BJ (cell line): Measurements from ENCODE around the gene C1orf105. TPM values are rescaled to one million over a fixed set of nuclear protein-coding genes. Genes with fewer than 3 reads are reported as not detected.
A peak's percentile ranks its signal among the peaks of the same experiment; 100 is the strongest.

Source experiments
- CTCF ChIA-PET: fragments of 350-600 bp; formaldehyde crosslinking; extraction: SDS; loops from one replicate; lab custom pipeline; 2021; ENCODE audit warnings: antibody characterized with exemption, inconsistent platforms; lab: Yijun Ruan, JAX
- POLR2A ChIA-PET: fragments of 300-600 bp; sonication (Branson Sonifier 250); formaldehyde crosslinking; extraction: SDS; loops from one replicate; lab custom pipeline; 2021; ENCODE audit warnings: antibody characterized with exemption; lab: Charles Lee
- DNase-seq: peaks from one replicate; pipeline ENCODE4 v3.0.0-alpha.2; 2011; ENCODE audit warnings: low read depth
- H3K27me3 ChIP-seq: 2 replicates; pipeline ENCODE4 v1.6.0; 2011; ENCODE audit warnings: low read length; ENCODE audit not compliant: control insufficient read depth, insufficient read depth
- H3K36me3 ChIP-seq: 2 replicates; pipeline ENCODE4 v1.5.1; 2011; ENCODE audit warnings: low read length; ENCODE audit not compliant: control insufficient read depth, insufficient read depth
- H3K4me3 ChIP-seq: 2 replicates; pipeline ENCODE4 v1.5.1; 2011; ENCODE audit warnings: low read depth, mild to moderate bottlenecking, control low read depth, low read length
- polyA plus RNA-seq: library from polyadenylated mRNA; depleted of rRNA; stranded (reverse); fragments of >200 nt; gene quantifications from 2 replicates; pipeline ENCODE4 v1.2.3, GENCODE V29; 2011
- TF ChIP-seq, protein P1 (sequence below): IDR thresholded peaks from 2 replicates; pipeline ENCODE4 v1.5.1; 2011; ENCODE audit warnings: low read depth, mild to moderate bottlenecking, control low read depth, inconsistent platforms, low read length, moderate library complexity; ENCODE audit not compliant: insufficient read depth

C1orf105 gene
- polyA plus RNA-seq, 1 experiment: not detected

DNA sequence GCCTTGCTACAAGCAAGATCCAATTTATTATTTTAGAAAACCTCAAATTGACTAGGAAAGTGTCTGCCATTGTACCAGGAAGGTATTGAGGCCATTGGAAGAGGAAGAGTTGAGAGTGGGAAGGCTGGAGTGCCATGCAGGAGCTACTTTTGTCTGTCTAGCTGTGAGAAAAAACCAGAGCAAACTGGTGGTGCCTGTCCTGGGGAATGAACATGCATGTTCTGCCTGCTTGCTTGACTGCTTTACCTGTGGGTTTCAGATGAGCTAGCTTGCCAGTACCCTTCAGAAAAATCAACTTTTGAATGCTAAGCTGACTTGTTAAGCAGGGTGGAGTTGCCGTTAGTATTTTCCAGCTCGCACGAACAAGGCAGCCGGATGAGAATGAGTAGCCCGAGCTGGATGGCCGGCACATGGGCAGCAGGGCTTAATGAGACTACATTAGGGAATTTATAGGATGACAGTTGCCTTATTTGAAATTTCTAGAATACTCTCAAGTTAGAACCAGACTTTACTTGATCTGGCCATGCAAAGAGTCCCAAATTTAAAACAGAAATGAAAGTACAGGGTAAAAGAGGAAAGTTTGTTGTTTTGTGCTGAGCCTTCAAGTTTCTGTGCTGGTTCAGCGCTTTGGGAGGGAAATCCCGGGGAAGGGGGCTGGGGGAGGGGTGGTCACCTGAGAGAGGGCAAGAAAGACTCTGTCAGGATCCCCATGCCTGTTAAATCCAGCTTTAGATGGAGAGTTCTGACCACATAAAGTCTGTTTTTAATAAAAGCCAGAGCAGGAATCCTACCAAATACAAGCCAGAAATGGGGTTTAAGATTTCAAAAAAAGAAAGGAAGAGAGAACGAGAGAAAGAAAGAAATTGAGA lies 29.6 kb upstream of the C1orf105 start:
- no peaks in the 10 kb centered on the region for H3K36me3 ChIP-seq
- TF ChIP-seq, protein P1, sequence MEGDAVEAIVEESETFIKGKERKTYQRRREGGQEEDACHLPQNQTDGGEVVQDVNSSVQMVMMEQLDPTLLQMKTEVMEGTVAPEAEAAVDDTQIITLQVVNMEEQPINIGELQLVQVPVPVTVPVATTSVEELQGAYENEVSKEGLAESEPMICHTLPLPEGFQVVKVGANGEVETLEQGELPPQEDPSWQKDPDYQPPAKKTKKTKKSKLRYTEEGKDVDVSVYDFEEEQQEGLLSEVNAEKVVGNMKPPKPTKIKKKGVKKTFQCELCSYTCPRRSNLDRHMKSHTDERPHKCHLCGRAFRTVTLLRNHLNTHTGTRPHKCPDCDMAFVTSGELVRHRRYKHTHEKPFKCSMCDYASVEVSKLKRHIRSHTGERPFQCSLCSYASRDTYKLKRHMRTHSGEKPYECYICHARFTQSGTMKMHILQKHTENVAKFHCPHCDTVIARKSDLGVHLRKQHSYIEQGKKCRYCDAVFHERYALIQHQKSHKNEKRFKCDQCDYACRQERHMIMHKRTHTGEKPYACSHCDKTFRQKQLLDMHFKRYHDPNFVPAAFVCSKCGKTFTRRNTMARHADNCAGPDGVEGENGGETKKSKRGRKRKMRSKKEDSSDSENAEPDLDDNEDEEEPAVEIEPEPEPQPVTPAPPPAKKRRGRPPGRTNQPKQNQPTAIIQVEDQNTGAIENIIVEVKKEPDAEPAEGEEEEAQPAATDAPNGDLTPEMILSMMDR: no peak
- H3K27me3 ChIP-seq: no peaks in the 10 kb centered on the region
- CTCF ChIA-PET: interaction anchor here (1.3 to 1.6 kb wide), 2 partner anchors 9 to 31 kb away, joined by 3 to 5 read pairs; no protein-coding TSS in a partner anchor
- no peak overlapping the region; the same call in 1 of the 2 replicates for H3K4me3 ChIP-seq
- POLR2A ChIA-PET: interaction anchor here (0.5 kb wide), 1 partner anchor 394 kb away, joined by 7 read pairs; no protein-coding TSS in a partner anchor
- peak; percentile 47 for DNase-seq

DNA sequence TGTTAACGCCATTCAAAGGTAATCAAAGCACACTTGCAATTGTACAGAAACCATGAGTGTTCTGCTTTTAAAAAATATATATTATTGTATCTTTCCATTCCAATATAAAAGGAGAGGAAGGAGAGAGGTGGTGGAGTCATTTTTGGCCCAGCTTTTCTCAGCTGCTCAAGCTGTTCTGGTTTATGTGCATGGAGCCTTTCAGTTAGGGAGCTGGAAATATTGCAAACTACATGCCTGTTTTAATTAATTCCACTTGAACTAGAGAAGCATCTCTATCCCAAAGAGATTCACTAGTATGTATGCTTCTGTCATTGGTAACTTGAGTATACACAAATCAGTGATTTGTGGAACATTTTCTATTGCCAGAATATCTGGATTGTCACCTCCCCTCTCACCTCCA lies 28.5 kb upstream of the C1orf105 start:
- CTCF ChIA-PET: interaction anchor here (0.5 to 0.6 kb wide), 3 partner anchors 40 to 380 kb away, joined by 3 to 4 read pairs (median 3); no protein-coding TSS in a partner anchor
- DNase-seq: no peak
- POLR2A ChIA-PET: interaction anchor here (0.6 kb wide), 1 partner anchor 313 kb away, joined by 24 read pairs; no protein-coding TSS in a partner anchor

GRCh38 chr1:172393354-172393753 lies 27.1 kb upstream of the C1orf105 start:
- POLR2A ChIA-PET: no interaction called here
- no peak for DNase-seq
- CTCF ChIA-PET: no interaction called here
- TF ChIP-seq, protein P1: no peak
- no peak overlapping the region for H3K4me3 ChIP-seq
- no peaks in the 10 kb centered on the region for H3K27me3 ChIP-seq
- no peaks in the 10 kb centered on the region for H3K36me3 ChIP-seq

More for the DNA sequence above, 28.5 kb upstream of the C1orf105 start:
- Histone ChIP-seq H3K27me3 (no peaks in the 10 kb centered on the region), H3K4me3 (no peak overlapping the region), H3K36me3 (no peaks in the 10 kb centered on the region)
- TF ChIP-seq, protein P1: no peak

DNA sequence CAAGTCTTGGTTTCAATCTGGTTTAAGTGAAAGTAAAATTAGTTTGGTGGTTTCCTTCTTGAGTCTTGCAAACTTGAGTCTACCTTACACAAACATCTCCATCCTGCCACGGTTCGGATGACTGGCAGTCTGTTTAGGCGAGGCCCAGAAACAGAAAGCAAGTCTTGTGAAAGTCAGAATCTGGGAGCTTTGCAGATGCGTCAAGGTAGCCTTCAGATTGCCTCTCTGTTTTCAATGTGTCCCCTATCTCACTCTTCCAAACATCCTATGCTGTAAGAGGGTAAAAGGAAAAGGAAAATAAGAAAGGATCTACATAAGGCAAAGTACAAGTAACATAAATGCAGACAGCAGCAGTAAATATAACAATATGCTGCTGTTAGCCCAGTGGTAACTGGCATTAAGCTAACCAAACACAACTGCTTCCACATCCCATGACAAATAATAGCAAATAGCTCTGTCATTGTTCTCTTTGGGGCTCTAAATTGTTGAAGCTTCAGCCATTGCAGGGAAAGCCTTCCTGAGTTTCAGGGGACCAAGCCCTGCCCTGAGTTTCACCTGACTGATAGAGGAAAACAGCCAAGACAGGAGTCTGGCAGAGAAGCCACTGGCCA lies 26.2 kb upstream of the C1orf105 start:
- ChIA-PET CTCF (interaction anchor here (0.8 to 1.5 kb wide), 5 partner anchors 42 to 593 kb away, joined by 3 to 4 read pairs (median 3); no protein-coding TSS in a partner anchor), POLR2A (no interaction called here)
- H3K4me3 ChIP-seq: no peak overlapping the region
- DNase-seq: no peak
- TF ChIP-seq, protein P1: no peak
- H3K27me3 ChIP-seq: no peaks in the 10 kb centered on the region
- no peaks in the 10 kb centered on the region for H3K36me3 ChIP-seq

DNA sequence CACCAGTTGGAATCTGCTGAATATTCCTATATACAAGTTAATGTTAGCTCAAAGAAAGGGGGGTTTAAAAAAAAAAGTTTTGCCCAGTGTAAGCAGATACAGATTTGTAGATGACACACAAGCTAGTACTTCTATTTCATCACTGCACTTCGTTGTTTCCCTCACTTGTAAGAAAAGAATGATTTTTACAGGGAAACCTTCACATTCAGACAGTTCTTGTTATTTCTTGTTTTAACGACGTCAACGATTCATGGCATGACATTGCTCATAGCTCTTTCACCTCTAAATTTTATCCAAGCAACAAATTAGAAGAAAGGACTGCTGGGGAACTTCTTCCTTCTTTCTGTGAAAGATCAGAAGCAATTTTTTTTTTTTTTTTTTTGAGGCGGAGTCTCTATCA lies 25.7 kb upstream of the C1orf105 start:
- CTCF ChIA-PET: interaction anchor here (0.7 to 1.5 kb wide), 6 partner anchors 9 to 594 kb away, joined by 3 to 4 read pairs (median 3); no protein-coding TSS in a partner anchor
- POLR2A ChIA-PET: interaction anchor here (0.6 kb wide), 1 partner anchor 29 kb away, joined by 4 read pairs; no protein-coding TSS in a partner anchor
- H3K4me3 ChIP-seq: no peak overlapping the region
- no peaks in the 10 kb centered on the region for H3K27me3 ChIP-seq
- TF ChIP-seq, protein P1: no peak
- no peak for DNase-seq
- H3K36me3 ChIP-seq: no peaks in the 10 kb centered on the region
